ENCODE results near the gene KIF11.

DNA sequence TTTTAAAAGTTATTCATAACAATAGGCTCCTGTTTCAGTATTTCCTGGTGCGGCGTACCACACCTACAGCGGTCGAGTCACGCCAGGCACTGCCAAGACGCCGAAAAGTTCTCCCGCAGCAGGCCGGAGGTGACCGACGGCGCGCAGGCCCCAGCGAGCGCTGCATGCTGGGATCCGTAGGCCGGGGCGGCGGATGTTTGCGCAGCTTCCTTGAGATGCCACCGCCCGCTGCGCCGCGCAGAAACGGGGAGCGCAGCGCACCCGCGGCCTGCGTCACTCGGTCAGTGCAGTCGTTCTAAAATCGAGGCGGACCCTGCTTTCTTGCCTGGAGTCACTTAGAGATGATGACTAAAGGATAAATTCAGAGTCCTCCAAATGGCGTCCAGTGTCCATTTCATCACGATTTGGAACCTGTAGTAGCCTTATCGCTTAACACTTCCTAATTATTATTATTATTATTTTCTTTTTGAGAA is 1.3 kb upstream of the KIF11 start:
- TF ChIP-seq, protein P1, sequence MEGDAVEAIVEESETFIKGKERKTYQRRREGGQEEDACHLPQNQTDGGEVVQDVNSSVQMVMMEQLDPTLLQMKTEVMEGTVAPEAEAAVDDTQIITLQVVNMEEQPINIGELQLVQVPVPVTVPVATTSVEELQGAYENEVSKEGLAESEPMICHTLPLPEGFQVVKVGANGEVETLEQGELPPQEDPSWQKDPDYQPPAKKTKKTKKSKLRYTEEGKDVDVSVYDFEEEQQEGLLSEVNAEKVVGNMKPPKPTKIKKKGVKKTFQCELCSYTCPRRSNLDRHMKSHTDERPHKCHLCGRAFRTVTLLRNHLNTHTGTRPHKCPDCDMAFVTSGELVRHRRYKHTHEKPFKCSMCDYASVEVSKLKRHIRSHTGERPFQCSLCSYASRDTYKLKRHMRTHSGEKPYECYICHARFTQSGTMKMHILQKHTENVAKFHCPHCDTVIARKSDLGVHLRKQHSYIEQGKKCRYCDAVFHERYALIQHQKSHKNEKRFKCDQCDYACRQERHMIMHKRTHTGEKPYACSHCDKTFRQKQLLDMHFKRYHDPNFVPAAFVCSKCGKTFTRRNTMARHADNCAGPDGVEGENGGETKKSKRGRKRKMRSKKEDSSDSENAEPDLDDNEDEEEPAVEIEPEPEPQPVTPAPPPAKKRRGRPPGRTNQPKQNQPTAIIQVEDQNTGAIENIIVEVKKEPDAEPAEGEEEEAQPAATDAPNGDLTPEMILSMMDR (IDR thresholded peaks at IDR 0.05; ENCODE audit: extremely low read depth in 1 of 2, insufficient read depth in 1 of 2, low read depth in 1 of 2, low read length in 2 of 2), result no peak
- TF ChIP-seq POLR2AphosphoS5 (IDR thresholded peaks at IDR 0.05; ENCODE audit: insufficient read depth, low read depth, low read length), result peak; percentile 87
- TF ChIP-seq EZH2 (IDR thresholded peaks at IDR 0.05; ENCODE audit: borderline replicate concordance, low read depth, low read length, severe bottlenecking), result no peak
- peak; percentile 87 for TF ChIP-seq POLR2A (IDR thresholded peaks at IDR 0.05; ENCODE audit: low read depth, low read length)
- TF ChIP-seq, protein P2, sequence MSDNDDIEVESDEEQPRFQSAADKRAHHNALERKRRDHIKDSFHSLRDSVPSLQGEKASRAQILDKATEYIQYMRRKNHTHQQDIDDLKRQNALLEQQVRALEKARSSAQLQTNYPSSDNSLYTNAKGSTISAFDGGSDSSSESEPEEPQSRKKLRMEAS (IDR thresholded peaks at IDR 0.05; ENCODE audit: insufficient read depth, insufficient read length), result peak; percentile 17
- TF ChIP-seq JUN (IDR thresholded peaks at IDR 0.05; ENCODE audit: borderline replicate concordance, insufficient read depth, insufficient read length, low read depth), result no peak
- peak; percentile 52 for TF ChIP-seq FOS (IDR thresholded peaks at IDR 0.05; ENCODE audit: borderline replicate concordance, insufficient read depth, low read length)
- TF ChIP-seq MYC (IDR thresholded peaks at IDR 0.05; ENCODE audit: low read depth, low read length), result no peak

Data from endothelial cell of umbilical vein (primary cell).